ENCODE data around the gene MARK1. TPM values are rescaled to one million over a fixed set of nuclear protein-coding genes. Genes with fewer than 3 reads are reported as not detected.

The MARK1 gene
- total RNA-seq, 2 donors from 2014 or later, result 7.2 to 20.9 TPM

- no peak for DNase-seq (ENCODE audit: low spot score)
- intact Hi-C loops (cut with DNase I), result no loop called here
- Histone ChIP-seq H3K9me3 (no peaks in the 10 kb centered on the region), H3K27ac (no peak overlapping the region), H3K27me3 (replicated peaks; ENCODE audit: insufficient read depth) (no peaks in the 10 kb centered on the region), H3K4me3 (no peak overlapping the region), H3K36me3 (no peaks in the 10 kb centered on the region), H3K4me1 (replicated peaks) (no peaks in the 10 kb centered on the region)
- WGBS, result 56% methylated on average over 5 of the region's 5 CpGs
- no peak for TF ChIP-seq CTCF (IDR thresholded peaks at IDR 0.05)
- TF ChIP-seq POLR2A (IDR thresholded peaks at IDR 0.05), result no peak
- TF ChIP-seq POLR2AphosphoS5 (IDR thresholded peaks at IDR 0.05), result no peak
Observed at GRCh38 chr1:220504329-220504728, 23.6 kb upstream of the MARK1 start.

GRCh38 chr1:220507085-220507484, 20.9 kb upstream of the MARK1 start:
- intact Hi-C loops (cut with DNase I), result no loop called here
- TF ChIP-seq CTCF (IDR thresholded peaks at IDR 0.05), result no peak
- no peak for TF ChIP-seq POLR2AphosphoS5 (IDR thresholded peaks at IDR 0.05)
- TF ChIP-seq POLR2A (IDR thresholded peaks at IDR 0.05), result no peak

GRCh38 chr1:220511179-220511578, 16.8 kb upstream of the MARK1 start:
- Histone ChIP-seq H3K27me3 (replicated peaks; ENCODE audit: insufficient read depth) (no peaks in the 10 kb centered on the region), H3K4me1 (replicated peaks) (no peaks in the 10 kb centered on the region), H3K36me3 (no peaks in the 10 kb centered on the region), H3K27ac (no peak overlapping the region), H3K4me3 (no peak overlapping the region), H3K9me3 (no peaks in the 10 kb centered on the region)
- WGBS, result 84% methylated on average over 4 of the region's 4 CpGs
- no peak for TF ChIP-seq CTCF (IDR thresholded peaks at IDR 0.05)
- no peak for TF ChIP-seq POLR2A (IDR thresholded peaks at IDR 0.05)
- TF ChIP-seq POLR2AphosphoS5 (IDR thresholded peaks at IDR 0.05), result no peak
- no peak for DNase-seq (ENCODE audit: low spot score)
- intact Hi-C loops (cut with DNase I), result no loop called here

More at GRCh38 chr1:220507085-220507484, 20.9 kb upstream of the MARK1 start:
- H3K9me3 ChIP-seq, result no peaks in the 10 kb centered on the region
- no peaks in the 10 kb centered on the region for H3K27me3 ChIP-seq (replicated peaks; ENCODE audit: insufficient read depth)
- no peaks in the 10 kb centered on the region for H3K4me1 ChIP-seq (replicated peaks)
- H3K4me3 ChIP-seq, result no peak overlapping the region
- H3K27ac ChIP-seq, result no peak overlapping the region
- 87% methylated on average over 5 of the region's 5 CpGs for WGBS
- DNase-seq (ENCODE audit: low spot score), result no peak
- no peaks in the 10 kb centered on the region for H3K36me3 ChIP-seq

GRCh38 chr1:220511785-220512184, 16.2 kb upstream of the MARK1 start:
- Histone ChIP-seq H3K4me3 (no peak overlapping the region), H3K36me3 (no peaks in the 10 kb centered on the region), H3K9me3 (no peaks in the 10 kb centered on the region), H3K27ac (no peak overlapping the region), H3K4me1 (replicated peaks) (no peaks in the 10 kb centered on the region), H3K27me3 (replicated peaks; ENCODE audit: insufficient read depth) (no peaks in the 10 kb centered on the region)
- intact Hi-C loops (cut with DNase I), result no loop called here
- 78% methylated on average over 4 of the region's 4 CpGs for WGBS
- TF ChIP-seq POLR2A (IDR thresholded peaks at IDR 0.05) (no peak), POLR2AphosphoS5 (IDR thresholded peaks at IDR 0.05) (no peak), CTCF (IDR thresholded peaks at IDR 0.05) (no peak)
- no peak for DNase-seq (ENCODE audit: low spot score)

DNA sequence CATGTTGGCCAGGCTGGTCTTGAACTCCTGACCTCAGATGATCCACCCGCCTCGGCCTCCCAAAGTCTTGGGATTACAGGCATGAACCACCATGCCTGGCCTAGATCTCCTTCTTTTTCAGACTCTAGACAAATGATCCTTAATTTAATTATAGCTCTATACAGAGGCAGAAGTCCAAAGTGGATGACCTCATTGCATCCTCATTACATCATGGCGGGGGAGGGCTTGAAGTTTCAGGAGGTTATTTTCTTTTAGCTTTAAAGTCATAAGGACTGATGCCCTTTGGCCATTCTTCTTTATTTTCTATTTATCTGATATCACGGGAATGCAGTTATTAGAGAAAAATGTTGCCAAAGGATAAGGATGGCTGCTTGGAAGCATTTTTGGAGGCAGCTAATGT, 14.1 kb upstream of the MARK1 start:
- H3K4me1 ChIP-seq (replicated peaks), result no peaks in the 10 kb centered on the region
- intact Hi-C loops (cut with DNase I), result no loop called here
- no peak overlapping the region for H3K27ac ChIP-seq
- H3K4me3 ChIP-seq, result no peak overlapping the region
- no peak for TF ChIP-seq CTCF (IDR thresholded peaks at IDR 0.05)
- TF ChIP-seq POLR2AphosphoS5 (IDR thresholded peaks at IDR 0.05), result no peak
- no peak for TF ChIP-seq POLR2A (IDR thresholded peaks at IDR 0.05)
- WGBS, result 93% methylated on average over 4 of the region's 4 CpGs
- no peaks in the 10 kb centered on the region for H3K36me3 ChIP-seq
- no peaks in the 10 kb centered on the region for H3K27me3 ChIP-seq (replicated peaks; ENCODE audit: insufficient read depth)
- no peak for DNase-seq (ENCODE audit: low spot score)
- H3K9me3 ChIP-seq, result no peaks in the 10 kb centered on the region

Measured in prostate gland (tissue), 2 donors.